GM21528 (cell line): ENCODE measurements around the gene PGC.

Experiments used
- ATAC-seq: cut with Tn5 transposase; IDR thresholded peaks from one replicate; pipeline ENCODE4 v1.9.1; 2021; ENCODE audit warnings: mild to moderate bottlenecking, moderate library complexity; ENCODE audit not compliant: unreplicated experiment, low FRiP score

PGC gene

GRCh38 chr6:41687501-41688175, 59.6 kb downstream of the PGC start:
- no peak for ATAC-seq
